Measurements from ENCODE around the gene STAP1. TPM values are rescaled to one million over a fixed set of nuclear protein-coding genes. Genes with fewer than 3 reads are reported as not detected.

STAP1 gene
- polyA plus RNA-seq, 1 donor from 2014 or later = not detected

DNA sequence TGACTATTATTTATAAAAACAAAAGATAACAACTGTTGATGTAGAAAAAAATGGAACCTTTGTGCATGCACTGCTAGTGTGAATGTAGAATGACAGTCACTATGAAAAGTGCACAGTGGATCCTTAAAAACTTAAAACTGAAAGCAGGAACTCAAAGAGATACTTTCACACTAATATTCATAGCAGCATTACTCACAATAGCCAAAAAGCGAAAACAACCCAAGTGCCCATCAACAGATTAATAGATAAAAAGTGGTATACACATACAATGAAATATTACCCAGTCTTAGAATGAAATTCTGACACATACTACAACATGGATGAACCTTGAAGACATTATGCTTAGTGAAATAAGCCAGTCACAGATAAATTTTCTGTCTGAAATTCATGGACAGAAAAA lies 37.0 kb upstream of the STAP1 start:
- H3K79me2 ChIP-seq (replicated peaks; ENCODE audit: insufficient read depth, low read length) = no peaks in the 10 kb centered on the region
- H3F3A ChIP-seq (ENCODE audit: insufficient read depth, low read length, poor library complexity, severe bottlenecking) = no peaks in the 10 kb centered on the region
- H3K9me2 ChIP-seq (ENCODE audit: insufficient read depth, low read length) = no peaks in the 10 kb centered on the region
- no peak overlapping the region for H2AFZ ChIP-seq (ENCODE audit: low read depth, low read length)
- H3K9ac ChIP-seq (ENCODE audit: low read length) = no peak overlapping the region
- H3K4me3 ChIP-seq (ENCODE audit: low read length) = no peak overlapping the region
- no peaks in the 10 kb centered on the region for H3K27me3 ChIP-seq (ENCODE audit: insufficient read depth, low read depth, low read length)
- H3K27ac ChIP-seq (ENCODE audit: low read length) = no peak overlapping the region
- H4K20me1 ChIP-seq (ENCODE audit: insufficient read depth) = no peaks in the 10 kb centered on the region
- H3K4me2 ChIP-seq (ENCODE audit: low read length) = no peak overlapping the region
- no peaks in the 10 kb centered on the region for H3K9me3 ChIP-seq (ENCODE audit: low read length)
- H3K36me3 ChIP-seq (ENCODE audit: insufficient read depth, low read length) = no peaks in the 10 kb centered on the region
- TF ChIP-seq EZH2 (IDR thresholded peaks at IDR 0.05; ENCODE audit: borderline replicate concordance, insufficient read depth, low read length, poor library complexity, severe bottlenecking) (no peak), EP300 (conservative IDR thresholded peaks at IDR 0.05; ENCODE audit: poor library complexity, severe bottlenecking) (no peak), MXI1 (conservative IDR thresholded peaks at IDR 0.05; ENCODE audit: poor library complexity, severe bottlenecking) (no peak), POLR2AphosphoS5 (IDR thresholded peaks at IDR 0.05) (no peak), TAF1 (IDR thresholded peaks at IDR 0.05; ENCODE audit: low read depth) (no peak), SMC3 (conservative IDR thresholded peaks at IDR 0.05; ENCODE audit: poor library complexity) (no peak), RAD21 (conservative IDR thresholded peaks at IDR 0.05) (no peak)
- TF ChIP-seq, protein P1, sequence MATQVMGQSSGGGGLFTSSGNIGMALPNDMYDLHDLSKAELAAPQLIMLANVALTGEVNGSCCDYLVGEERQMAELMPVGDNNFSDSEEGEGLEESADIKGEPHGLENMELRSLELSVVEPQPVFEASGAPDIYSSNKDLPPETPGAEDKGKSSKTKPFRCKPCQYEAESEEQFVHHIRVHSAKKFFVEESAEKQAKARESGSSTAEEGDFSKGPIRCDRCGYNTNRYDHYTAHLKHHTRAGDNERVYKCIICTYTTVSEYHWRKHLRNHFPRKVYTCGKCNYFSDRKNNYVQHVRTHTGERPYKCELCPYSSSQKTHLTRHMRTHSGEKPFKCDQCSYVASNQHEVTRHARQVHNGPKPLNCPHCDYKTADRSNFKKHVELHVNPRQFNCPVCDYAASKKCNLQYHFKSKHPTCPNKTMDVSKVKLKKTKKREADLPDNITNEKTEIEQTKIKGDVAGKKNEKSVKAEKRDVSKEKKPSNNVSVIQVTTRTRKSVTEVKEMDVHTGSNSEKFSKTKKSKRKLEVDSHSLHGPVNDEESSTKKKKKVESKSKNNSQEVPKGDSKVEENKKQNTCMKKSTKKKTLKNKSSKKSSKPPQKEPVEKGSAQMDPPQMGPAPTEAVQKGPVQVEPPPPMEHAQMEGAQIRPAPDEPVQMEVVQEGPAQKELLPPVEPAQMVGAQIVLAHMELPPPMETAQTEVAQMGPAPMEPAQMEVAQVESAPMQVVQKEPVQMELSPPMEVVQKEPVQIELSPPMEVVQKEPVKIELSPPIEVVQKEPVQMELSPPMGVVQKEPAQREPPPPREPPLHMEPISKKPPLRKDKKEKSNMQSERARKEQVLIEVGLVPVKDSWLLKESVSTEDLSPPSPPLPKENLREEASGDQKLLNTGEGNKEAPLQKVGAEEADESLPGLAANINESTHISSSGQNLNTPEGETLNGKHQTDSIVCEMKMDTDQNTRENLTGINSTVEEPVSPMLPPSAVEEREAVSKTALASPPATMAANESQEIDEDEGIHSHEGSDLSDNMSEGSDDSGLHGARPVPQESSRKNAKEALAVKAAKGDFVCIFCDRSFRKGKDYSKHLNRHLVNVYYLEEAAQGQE (IDR thresholded peaks at IDR 0.05; ENCODE audit: borderline replicate concordance) = no peak
- TF ChIP-seq, protein P2, sequence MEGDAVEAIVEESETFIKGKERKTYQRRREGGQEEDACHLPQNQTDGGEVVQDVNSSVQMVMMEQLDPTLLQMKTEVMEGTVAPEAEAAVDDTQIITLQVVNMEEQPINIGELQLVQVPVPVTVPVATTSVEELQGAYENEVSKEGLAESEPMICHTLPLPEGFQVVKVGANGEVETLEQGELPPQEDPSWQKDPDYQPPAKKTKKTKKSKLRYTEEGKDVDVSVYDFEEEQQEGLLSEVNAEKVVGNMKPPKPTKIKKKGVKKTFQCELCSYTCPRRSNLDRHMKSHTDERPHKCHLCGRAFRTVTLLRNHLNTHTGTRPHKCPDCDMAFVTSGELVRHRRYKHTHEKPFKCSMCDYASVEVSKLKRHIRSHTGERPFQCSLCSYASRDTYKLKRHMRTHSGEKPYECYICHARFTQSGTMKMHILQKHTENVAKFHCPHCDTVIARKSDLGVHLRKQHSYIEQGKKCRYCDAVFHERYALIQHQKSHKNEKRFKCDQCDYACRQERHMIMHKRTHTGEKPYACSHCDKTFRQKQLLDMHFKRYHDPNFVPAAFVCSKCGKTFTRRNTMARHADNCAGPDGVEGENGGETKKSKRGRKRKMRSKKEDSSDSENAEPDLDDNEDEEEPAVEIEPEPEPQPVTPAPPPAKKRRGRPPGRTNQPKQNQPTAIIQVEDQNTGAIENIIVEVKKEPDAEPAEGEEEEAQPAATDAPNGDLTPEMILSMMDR (IDR thresholded peaks at IDR 0.05; ENCODE audit: poor library complexity, severe bottlenecking) = no peak

DNA sequence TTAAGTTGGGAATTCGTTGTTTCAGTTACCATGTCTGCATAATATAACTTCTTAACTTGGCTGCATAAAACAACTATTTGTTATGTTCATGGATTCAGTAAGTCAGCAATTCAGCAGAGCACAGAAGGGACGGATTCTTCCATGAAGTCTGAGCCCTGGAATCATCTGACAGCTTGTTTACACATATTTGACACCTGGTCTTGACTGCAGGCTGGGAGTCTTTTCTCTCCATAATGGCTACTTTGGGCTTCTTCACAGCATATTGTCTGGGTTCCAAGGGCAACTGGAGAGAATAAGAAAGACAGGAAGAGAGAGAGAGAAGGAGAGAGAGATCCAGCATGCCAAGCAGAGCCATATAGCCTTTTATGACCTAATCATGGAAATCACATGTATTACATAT lies 36.3 kb upstream of the STAP1 start:
- no peaks in the 10 kb centered on the region for H3K9me3 ChIP-seq (ENCODE audit: low read length)
- no peaks in the 10 kb centered on the region for H3K36me3 ChIP-seq (ENCODE audit: insufficient read depth, low read length)
- no peak overlapping the region for H3K27ac ChIP-seq (ENCODE audit: low read length)
- no peaks in the 10 kb centered on the region for H3K79me2 ChIP-seq (replicated peaks; ENCODE audit: insufficient read depth, low read length)
- no peaks in the 10 kb centered on the region for H3K9me2 ChIP-seq (ENCODE audit: insufficient read depth, low read length)
- H4K20me1 ChIP-seq (ENCODE audit: insufficient read depth) = no peaks in the 10 kb centered on the region
- H3F3A ChIP-seq (ENCODE audit: insufficient read depth, low read length, poor library complexity, severe bottlenecking) = no peaks in the 10 kb centered on the region
- no peak overlapping the region for H3K9ac ChIP-seq (ENCODE audit: low read length)
- no peak overlapping the region for H3K4me3 ChIP-seq (ENCODE audit: low read length)
- no peaks in the 10 kb centered on the region for H3K27me3 ChIP-seq (ENCODE audit: insufficient read depth, low read depth, low read length)
- no peak overlapping the region for H3K4me2 ChIP-seq (ENCODE audit: low read length)
- no peak overlapping the region for H2AFZ ChIP-seq (ENCODE audit: low read depth, low read length)
- TF ChIP-seq MXI1 (conservative IDR thresholded peaks at IDR 0.05; ENCODE audit: poor library complexity, severe bottlenecking) = no peak
- TF ChIP-seq, protein P1 (IDR thresholded peaks at IDR 0.05; ENCODE audit: borderline replicate concordance) = no peak
- TF ChIP-seq EP300 (conservative IDR thresholded peaks at IDR 0.05; ENCODE audit: poor library complexity, severe bottlenecking) = peak; percentile 35

Data from neural cell (in vitro differentiated cells).